BE2C (cell line): ENCODE results near the gene ANGPTL7.

Source experiments
- DNase-seq: peaks from one replicate; pipeline ENCODE4 v3.0.0-alpha.2; 2020
- H3K27me3 ChIP-seq: fragments of 250-450 bp; sonication (Bioruptor Pico); 2 replicates; pipeline ENCODE4 v1.5.1; 2020; ENCODE audit warnings: mild to moderate bottlenecking
- H3K36me3 ChIP-seq: fragments of 250-450 bp; sonication (Bioruptor Pico); 2 replicates; pipeline ENCODE4 v1.5.1; 2020; ENCODE audit warnings: mild to moderate bottlenecking
- H3K4me1 ChIP-seq: fragments of 250-450 bp; sonication (Bioruptor Pico); 2 replicates; pipeline ENCODE4 v1.5.1; 2020
- H3K4me3 ChIP-seq: 2 replicates; pipeline ENCODE4 v1.5.1; 2011; ENCODE audit warnings: low read depth, low read length
- H3K9me3 ChIP-seq: fragments of 250-450 bp; sonication (Bioruptor Pico); 2 replicates; pipeline ENCODE4 v1.5.1; 2020
- TF ChIP-seq, protein P1 (sequence below): IDR thresholded peaks from 2 replicates; pipeline ENCODE4 v1.5.1; 2012; ENCODE audit warnings: mild to moderate bottlenecking, low read depth, low read length

The ANGPTL7 gene

GRCh38 chr1:11233208-11233607, 44.1 kb downstream of the ANGPTL7 start:
- H3K27me3 ChIP-seq = no peaks in the 10 kb centered on the region
- H3K36me3 ChIP-seq = peaks cover 20% of the 10 kb centered on the region
- DNase-seq = no peak
- TF ChIP-seq, protein P1, sequence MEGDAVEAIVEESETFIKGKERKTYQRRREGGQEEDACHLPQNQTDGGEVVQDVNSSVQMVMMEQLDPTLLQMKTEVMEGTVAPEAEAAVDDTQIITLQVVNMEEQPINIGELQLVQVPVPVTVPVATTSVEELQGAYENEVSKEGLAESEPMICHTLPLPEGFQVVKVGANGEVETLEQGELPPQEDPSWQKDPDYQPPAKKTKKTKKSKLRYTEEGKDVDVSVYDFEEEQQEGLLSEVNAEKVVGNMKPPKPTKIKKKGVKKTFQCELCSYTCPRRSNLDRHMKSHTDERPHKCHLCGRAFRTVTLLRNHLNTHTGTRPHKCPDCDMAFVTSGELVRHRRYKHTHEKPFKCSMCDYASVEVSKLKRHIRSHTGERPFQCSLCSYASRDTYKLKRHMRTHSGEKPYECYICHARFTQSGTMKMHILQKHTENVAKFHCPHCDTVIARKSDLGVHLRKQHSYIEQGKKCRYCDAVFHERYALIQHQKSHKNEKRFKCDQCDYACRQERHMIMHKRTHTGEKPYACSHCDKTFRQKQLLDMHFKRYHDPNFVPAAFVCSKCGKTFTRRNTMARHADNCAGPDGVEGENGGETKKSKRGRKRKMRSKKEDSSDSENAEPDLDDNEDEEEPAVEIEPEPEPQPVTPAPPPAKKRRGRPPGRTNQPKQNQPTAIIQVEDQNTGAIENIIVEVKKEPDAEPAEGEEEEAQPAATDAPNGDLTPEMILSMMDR = no peak
- no peaks in the 10 kb centered on the region for H3K4me1 ChIP-seq
- H3K4me3 ChIP-seq = no peak overlapping the region
- no peaks in the 10 kb centered on the region for H3K9me3 ChIP-seq

GRCh38 chr1:11237356-11237755, 48.2 kb downstream of the ANGPTL7 start:
- Histone ChIP-seq H3K27me3 (no peaks in the 10 kb centered on the region), H3K4me3 (no peak overlapping the region), H3K9me3 (no peaks in the 10 kb centered on the region), H3K4me1 (no peaks in the 10 kb centered on the region), H3K36me3 (peaks cover 18% of the 10 kb centered on the region)
- DNase-seq = no peak
- TF ChIP-seq, protein P1 = no peak

DNA sequence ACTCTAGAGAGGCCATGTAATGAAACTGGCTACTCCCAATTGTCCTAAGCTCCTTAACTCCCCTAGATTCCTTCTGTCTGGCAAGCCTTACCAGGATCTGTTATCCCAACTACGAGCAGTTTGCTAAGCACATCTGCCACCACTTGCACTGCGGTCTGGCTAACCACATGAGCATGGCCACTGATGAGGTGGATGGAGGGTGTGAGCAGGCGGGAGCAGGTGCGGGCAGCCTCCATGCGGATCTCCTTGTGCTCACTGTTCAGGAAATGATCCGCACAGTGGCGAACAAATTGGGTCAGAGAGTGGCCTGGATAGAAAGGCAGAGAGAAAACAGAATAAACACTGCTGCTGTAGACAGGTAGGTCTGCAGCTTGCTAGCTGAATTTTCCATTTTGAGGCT, 49.2 kb downstream of the ANGPTL7 start:
- no peaks in the 10 kb centered on the region for H3K4me1 ChIP-seq
- DNase-seq = no peak
- no peaks in the 10 kb centered on the region for H3K27me3 ChIP-seq
- no peak overlapping the region for H3K4me3 ChIP-seq
- TF ChIP-seq, protein P1 = no peak
- no peaks in the 10 kb centered on the region for H3K9me3 ChIP-seq
- H3K36me3 ChIP-seq = peaks cover 18% of the 10 kb centered on the region

DNA sequence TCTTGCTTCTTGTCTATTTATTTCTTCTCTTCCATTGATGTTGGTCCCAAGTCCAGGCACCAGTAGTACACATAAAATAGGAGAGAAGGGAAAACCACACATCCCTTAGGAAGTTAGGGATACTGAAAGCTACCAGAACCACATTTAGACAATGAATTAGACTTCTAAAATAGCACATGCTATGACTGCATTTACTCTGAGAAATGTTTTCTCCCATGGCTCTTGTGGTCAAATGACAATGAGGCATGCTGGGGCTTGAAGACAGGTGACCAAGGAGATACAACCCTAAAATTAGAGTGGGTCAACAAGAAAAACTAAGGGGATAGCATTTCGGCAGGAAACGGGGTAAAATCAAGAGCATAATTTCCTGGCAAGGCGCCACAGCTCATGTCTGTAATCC, 56.1 kb downstream of the ANGPTL7 start:
- H3K36me3 ChIP-seq = peaks cover 7% of the 10 kb centered on the region
- no peaks in the 10 kb centered on the region for H3K9me3 ChIP-seq
- no peak overlapping the region for H3K4me3 ChIP-seq
- H3K27me3 ChIP-seq = no peaks in the 10 kb centered on the region
- no peak for DNase-seq
- H3K4me1 ChIP-seq = no peaks in the 10 kb centered on the region
- TF ChIP-seq, protein P1 = no peak
